HepG2 (cell line): ENCODE measurements around the gene ANKRA2. TPM values are rescaled to one million over a fixed set of nuclear protein-coding genes. Genes with fewer than 3 reads are reported as not detected.

Source experiments
- ATAC-seq: fragments of 200-7000 bp; cut with Tn5 transposase; 3 replicates; pipeline ENCODE4 v1.9.1; 2020; ENCODE audit warnings: mild to moderate bottlenecking, moderate library complexity
- BruUV-seq: library from RNA; stranded (reverse); fragments of 400-500 nt; replicated peaks from 2 replicates; lab custom pipeline; 2021; lab: Mats Ljungman, UMichigan
- CTCF ChIA-PET: fragments of 300-600 bp; formaldehyde crosslinking; extraction: SDS; loops from one replicate; lab custom pipeline; 2021; ENCODE audit warnings: low total read pairs, inconsistent platforms, low intra/inter-chr PET ratio; lab: Yijun Ruan, JAX
- POLR2A ChIA-PET: fragments of 350-600 bp; sonication (Branson Sonifier 250); formaldehyde crosslinking; loops from one replicate; lab custom pipeline; 2020; ENCODE audit warnings: antibody characterized with exemption, inconsistent platforms; lab: Yijun Ruan, JAX
- DNase-seq: peaks from one replicate; pipeline ENCODE4 v3.0.0-alpha.2; 2015; ENCODE audit warnings: low spot score
- FAIRE-seq: peaks from 3 replicates; lab custom pipeline; 2011; peaks lifted over from hg19 to GRCh38; lab: Jason Lieb, UNC
- H2AFZ ChIP-seq: one replicate; pipeline ENCODE4 v1.6.1; 2011; ENCODE audit warnings: low read length, inconsistent platforms
- H3K27ac ChIP-seq: fragments of 300-600 bp; 3 replicates; pipeline ENCODE4 v1.8.0; 2011; ENCODE audit warnings: mixed run types, mild to moderate bottlenecking, mixed read lengths, low read length, inconsistent platforms; ENCODE audit not compliant: insufficient read depth; ENCODE audit errors: extremely low read length
- H3K27me3 ChIP-seq, 2 experiments: fragments of 200-600 bp in 1 of 2; 2 replicates in 1 of 2; 3 replicates in 1 of 2; pipeline versions ENCODE4 v1.6.0 to v1.8.0; 2011; ENCODE audit warnings: low read length in 2 of 2, mild to moderate bottlenecking in 2 of 2, moderate library complexity in 2 of 2, inconsistent platforms in 1 of 2; ENCODE audit not compliant: insufficient read depth in 2 of 2, control insufficient read depth in 1 of 2
- H3K36me3 ChIP-seq, 2 experiments: fragments of 200-600 bp in 1 of 2; replicated peaks in 1 of 2; 2 replicates in 1 of 2; 3 replicates in 1 of 2; pipeline versions ENCODE4 v1.5.1 to v1.8.0; 2011; ENCODE audit warnings: low read length in 2 of 2, inconsistent platforms in 1 of 2; ENCODE audit not compliant: insufficient read depth in 2 of 2, control insufficient read depth in 1 of 2
- H3K4me1 ChIP-seq: 2 replicates; pipeline ENCODE4 v1.5.1; 2012; ENCODE audit warnings: low read length, inconsistent platforms; ENCODE audit not compliant: insufficient read depth
- H3K4me2 ChIP-seq: 2 replicates; pipeline ENCODE4 v1.6.0; 2011; ENCODE audit warnings: low read depth, low read length, inconsistent platforms
- H3K4me3 ChIP-seq, 3 experiments: fragments of 200-600 bp in 1 of 3; sonication (generic), shearing (Covaris generic) in 1 of 3; replicated peaks in 1 of 3; 2 replicates each; pipeline ENCODE4 v1.5.1; 2011 to 2016; ENCODE audit warnings: low read length in 3 of 3, inconsistent platforms in 2 of 3, low read depth in 2 of 3, mild to moderate bottlenecking in 2 of 3, control low read depth in 1 of 3, mixed read lengths in 1 of 3; ENCODE audit not compliant: insufficient read depth in 1 of 3
- H3K79me2 ChIP-seq: one replicate; pipeline ENCODE4 v1.6.1; 2011; ENCODE audit warnings: low read length, inconsistent platforms; ENCODE audit not compliant: insufficient read depth
- H3K9ac ChIP-seq: 2 replicates; pipeline ENCODE4 v1.6.0; 2011; ENCODE audit warnings: mild to moderate bottlenecking, low read depth, low read length, inconsistent platforms; ENCODE audit not compliant: insufficient read depth
- H3K9me3 ChIP-seq: 2 replicates; pipeline ENCODE4 v1.5.1; 2012; ENCODE audit warnings: mild to moderate bottlenecking, low read length
- H4K20me1 ChIP-seq: 2 replicates; pipeline ENCODE4 v1.6.0; 2011; ENCODE audit warnings: inconsistent platforms, mild to moderate bottlenecking, low read length, moderate library complexity; ENCODE audit not compliant: insufficient read depth
- CREB1 ChIP-seq, 2 experiments: fragments of 450-650 bp in 1 of 2; IDR thresholded peaks; 2 replicates each; pipeline ENCODE4 v1.6.1; 2016 to 2017; ENCODE audit warnings: control low read depth in 1 of 2, mild to moderate bottlenecking in 1 of 2, missing compliant biosample characterization in 1 of 2, missing genetic modification characterization in 1 of 2
- RAD51 ChIP-seq: fragments of 450-650 bp; IDR thresholded peaks from 2 replicates; pipeline ENCODE4 v1.6.1; 2016; ENCODE audit warnings: borderline replicate concordance
- RFX1 ChIP-seq: fragments of 450-650 bp; IDR thresholded peaks from 2 replicates; pipeline ENCODE4 v1.6.1; 2017
- TIGD3 ChIP-seq: sonication (generic); formaldehyde crosslinking; IDR thresholded peaks from 2 replicates; pipeline ENCODE4 v1.5.1; 2020; ENCODE audit warnings: mild to moderate bottlenecking, missing genetic modification reagents, borderline replicate concordance
- WGBS: methylation state at CpG from one replicate; pipeline ENCODE4 v1.1.6; 2017; ENCODE audit warnings: low lambda C conversion rate; 5-methylcytosine and 5-hydroxymethylcytosine counted together
- in situ Hi-C: cut with HindIII; loops from 2 replicates; pipeline ENCODE4 v1.10.0; 2017; ENCODE audit warnings: low pct_unique_long_range_greater_than_20kb; ENCODE audit not compliant: extremely low pct_ligation_motif_present
- intact Hi-C: fragments of 100-400 bp; cut with micrococcal nuclease; formaldehyde crosslinking; loops from one replicate; pipeline ENCODE4 v1.10.0; 2022; ENCODE audit not compliant: unreplicated experiment
- polyA plus RNA-seq, 8 experiments: library from polyadenylated mRNA; depleted of rRNA in 3 of 8; stranded (reverse) in 7 of 8; unstranded in 1 of 8; fragments of >200 nt; fragmentation: Illumina TruSeq in 4 of 8; extraction: Trizol in 4 of 8; gene quantifications; 2 replicates each; pipeline versions ENCODE4 v1.2.1 to v1.2.3, GENCODE V29; 2011 to 2016; ENCODE audit warnings: low read depth in 4 of 8, missing spikeins in 1 of 8, mixed read lengths in 1 of 8; ENCODE audit not compliant: insufficient read depth in 1 of 8
- total RNA-seq, 5 experiments: library from RNA; depleted of rRNA; stranded (reverse); fragments of >200 nt; fragmentation: Illumina TruSeq; extraction: Trizol; gene quantifications; 2 replicates each; pipeline ENCODE4 v1.2.3, GENCODE V29; 2016; ENCODE audit warnings: low read depth in 1 of 5

Gene ANKRA2
- total and polyA plus RNA-seq, 2 of the 13 experiments (the other 11 are each of a cell fraction or from before 2014, with no cell fraction given): 23.6 to 33.6 TPM

GRCh38 chr5:73592551-73592950 lies 27.1 kb upstream of the ANKRA2 start:
- Histone ChIP-seq H3K36me3 (no peaks in the 10 kb centered on the region), H2AFZ (no peak overlapping the region), H3K4me2 (no peak overlapping the region), H4K20me1 (no peaks in the 10 kb centered on the region), H3K9ac (no peak overlapping the region), H3K79me2 (no peaks in the 10 kb centered on the region), H3K4me3 (no peak overlapping the region), H3K27me3 (no peaks in the 10 kb centered on the region; a peak in 1 of 5 replicates), H3K27ac (no peak overlapping the region), H3K4me1 (peaks cover 9% of the 10 kb centered on the region), H3K9me3 (no peaks in the 10 kb centered on the region)
- ChIA-PET CTCF (interaction anchor here (1.0 to 3.0 kb wide), 2 partner anchors 101 to 200 kb away, joined by 3 to 18 read pairs; no protein-coding TSS in a partner anchor), POLR2A (interaction anchor here (2.5 kb wide), 1 partner anchor 32 kb away, joined by 11 read pairs; no protein-coding TSS in a partner anchor)
- intact Hi-C loops (no loop called here), in situ Hi-C loops (loop anchor here (10.0 kb wide), 1 partner anchor 102 kb away; no protein-coding TSS in a partner anchor)
- BruUV-seq: no TSS peak
- TF ChIP-seq TIGD3 (CRISPR knock-in tag): no peak
- no peak for TF ChIP-seq RFX1
- no peak for TF ChIP-seq RAD51
- TF ChIP-seq CREB1 (IDR thresholded peaks at IDR 0.05): peak; percentile 58; the same call in 1 of the 2 replicates
- TF ChIP-seq CREB1 (CRISPR knock-in tag; IDR thresholded peaks at IDR 0.05): no peak
- ATAC-seq (no peak), FAIRE-seq (no peak), DNase-seq (no peak)
- 39% methylated on average over 1 of the region's 1 CpG for WGBS
